Ascending aorta (tissue), 2 donors: Measurements from ENCODE around the gene RECQL5. TPM values are rescaled to one million over a fixed set of nuclear protein-coding genes. Genes with fewer than 3 reads are reported as not detected.

ENCODE experiments used
- DNase-seq, 2 donors: peaks; one replicate each; pipeline ENCODE4 v3.0.0-alpha.2; 2019; ENCODE audit warnings: low spot score in 2 of 2
- H3K27ac ChIP-seq, 2 donors: fragments of 200-600 bp; sonication (generic); one replicate each; pipeline ENCODE4 v1.5.1; 2016 to 2017; ENCODE audit warnings: mild to moderate bottlenecking in 1 of 2
- H3K27me3 ChIP-seq: fragments of 200-600 bp; sonication (generic); one replicate; pipeline ENCODE4 v1.5.1; 2017
- H3K36me3 ChIP-seq, 2 donors: fragments of 200-600 bp; sonication (generic); one replicate each; pipeline ENCODE4 v1.5.1; 2016
- H3K4me1 ChIP-seq, 2 donors: fragments of 200-600 bp; sonication (generic); one replicate each; pipeline ENCODE4 v1.5.1; 2016 to 2017; ENCODE audit warnings: mild to moderate bottlenecking in 1 of 2
- H3K4me3 ChIP-seq, 2 donors: fragments of 200-600 bp; sonication (generic); one replicate each; pipeline ENCODE4 v1.5.1; 2016 to 2017; ENCODE audit warnings: mild to moderate bottlenecking in 1 of 2
- H3K9me3 ChIP-seq, 2 donors: fragments of 200-600 bp; sonication (generic); one replicate each; pipeline ENCODE4 v1.5.1; 2016
- CTCF ChIP-seq, 3 experiments: fragments of 200-600 bp in 2 of 3; fragments of 450-650 bp in 1 of 3; sonication (generic) in 2 of 3; IDR thresholded peaks; one replicate each; pipeline ENCODE4 v1.5.1; 2016 to 2019; ENCODE audit warnings: antibody characterized with exemption in 3 of 3, mild to moderate bottlenecking in 1 of 3, moderate library complexity in 1 of 3
- intact Hi-C: fragments of 100-400 bp; cut with DNase I; formaldehyde crosslinking; loops from one replicate; pipeline ENCODE4 v1.15.1; 2023
- total RNA-seq: library from RNA; depleted of rRNA; stranded (reverse); fragments of >200 nt; gene quantifications from one replicate; pipeline ENCODE4 v1.1.0, GENCODE V29; 2016

Gene RECQL5
- total RNA-seq, 1 donor from 2014 or later, result 7.6 TPM

GRCh38 chr17:75684924-75685323, 18.0 kb upstream of the RECQL5 start:
- no peak for DNase-seq
- Histone ChIP-seq H3K4me1 (no peaks in the 10 kb centered on the region), H3K36me3 (peaks cover 0 to 4% of the 10 kb centered on the region in 2 donors), H3K9me3 (no peaks in the 10 kb centered on the region), H3K27ac (no peak overlapping the region), H3K4me3 (no peak overlapping the region), H3K27me3 (no peaks in the 10 kb centered on the region)
- TF ChIP-seq CTCF (IDR thresholded peaks at IDR 0.05), result no peak
- intact Hi-C loops, result no loop called here

GRCh38 chr17:75684249-75684648, 17.3 kb upstream of the RECQL5 start:
- Histone ChIP-seq H3K27ac (no peak overlapping the region), H3K4me3 (no peak overlapping the region), H3K27me3 (no peaks in the 10 kb centered on the region), H3K36me3 (peaks cover 0 to 7% of the 10 kb centered on the region in 2 donors), H3K9me3 (no peaks in the 10 kb centered on the region), H3K4me1 (no peaks in the 10 kb centered on the region)
- intact Hi-C loops, result no loop called here
- DNase-seq, result no peak
- TF ChIP-seq CTCF (IDR thresholded peaks at IDR 0.05), result no peak

GRCh38 chr17:75683583-75683982, 16.6 kb upstream of the RECQL5 start:
- H3K4me1 ChIP-seq, result no peaks in the 10 kb centered on the region
- no peak for TF ChIP-seq CTCF (IDR thresholded peaks at IDR 0.05)
- H3K27me3 ChIP-seq, result no peaks in the 10 kb centered on the region
- no peak overlapping the region for H3K4me3 ChIP-seq
- intact Hi-C loops, result no loop called here
- no peaks in the 10 kb centered on the region for H3K9me3 ChIP-seq
- peaks cover 0 to 12% of the 10 kb centered on the region in 2 donors for H3K36me3 ChIP-seq
- no peak overlapping the region for H3K27ac ChIP-seq
- no peak for DNase-seq

DNA sequence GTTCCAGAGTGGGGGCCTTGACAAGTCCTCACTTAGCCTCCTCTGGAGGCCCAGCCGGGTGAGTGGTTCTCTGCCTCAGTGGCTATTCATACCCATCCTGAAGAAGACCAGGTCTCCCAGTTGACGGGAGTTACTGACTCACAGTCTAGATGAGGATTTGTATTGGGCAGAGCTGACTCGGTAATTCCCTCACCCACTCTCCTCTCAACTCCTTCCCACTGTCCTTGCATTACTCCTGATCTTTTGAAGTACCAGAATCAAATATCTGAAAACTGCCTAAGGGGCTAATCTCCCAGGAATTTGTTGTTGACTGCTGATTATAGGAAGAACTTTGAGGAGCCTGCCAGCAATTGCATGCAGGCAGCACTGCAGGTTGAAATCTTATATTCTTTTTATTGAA, 14.3 kb upstream of the RECQL5 start:
- no peak overlapping the region for H3K27ac ChIP-seq
- intact Hi-C loops, result no loop called here
- H3K27me3 ChIP-seq, result no peaks in the 10 kb centered on the region
- no peak overlapping the region for H3K4me3 ChIP-seq
- H3K9me3 ChIP-seq, result no peaks in the 10 kb centered on the region
- no peak for TF ChIP-seq CTCF (IDR thresholded peaks at IDR 0.05)
- peaks cover 0 to 16% of the 10 kb centered on the region in 2 donors for H3K36me3 ChIP-seq
- no peaks in the 10 kb centered on the region for H3K4me1 ChIP-seq
- no peak for DNase-seq

DNA sequence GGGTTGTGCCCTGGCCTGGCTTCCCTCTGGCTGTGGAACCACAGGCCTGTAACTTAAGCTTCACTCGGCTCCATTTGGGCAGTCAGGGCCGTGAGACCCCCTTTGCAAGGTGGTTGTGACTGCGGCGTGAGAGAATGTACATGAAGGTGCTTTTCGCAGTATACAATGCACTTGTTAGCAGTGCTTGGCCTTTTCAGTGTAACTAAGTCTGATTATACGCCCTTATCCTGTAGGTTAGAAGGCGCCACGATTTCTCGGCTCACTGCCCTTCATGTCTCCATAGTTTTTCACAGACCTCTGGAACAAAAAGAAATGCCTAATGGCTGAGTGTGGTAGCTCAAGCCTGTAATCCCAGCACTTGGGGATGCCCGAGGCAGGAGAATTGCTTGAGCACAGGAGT, 13.5 kb upstream of the RECQL5 start:
- H3K27ac ChIP-seq, result no peak overlapping the region

More for the DNA sequence above, 13.5 kb upstream of the RECQL5 start:
- no peak for TF ChIP-seq CTCF (IDR thresholded peaks at IDR 0.05)
- Histone ChIP-seq H3K4me1 (no peaks in the 10 kb centered on the region), H3K4me3 (no peak overlapping the region), H3K9me3 (no peaks in the 10 kb centered on the region), H3K36me3 (peaks cover 0 to 23% of the 10 kb centered on the region in 2 donors), H3K27me3 (no peaks in the 10 kb centered on the region)
- intact Hi-C loops, result no loop called here
- DNase-seq, result no peak
